Trophoblast cell (in vitro differentiated cells and primary cell): Measurements from ENCODE around the gene SEMA5A.
A peak's percentile ranks its signal among the peaks of the same experiment; 100 is the strongest.

Experiments used
- DNase-seq, 2 donors: peaks; one replicate each; pipeline ENCODE4 v3.0.0-alpha.2; 2016
- H2AFZ ChIP-seq: 2 replicates; pipeline ENCODE4 v1.6.1; 2013; ENCODE audit warnings: low read length, moderate library complexity, mild to moderate bottlenecking; ENCODE audit not compliant: insufficient read depth, poor library complexity
- H2AK5ac ChIP-seq: 2 replicates; pipeline ENCODE4 v1.6.1; 2013; ENCODE audit warnings: mild to moderate bottlenecking, low read length
- H2BK120ac ChIP-seq: 2 replicates; pipeline ENCODE4 v1.6.1; 2013; ENCODE audit warnings: low read length, mild to moderate bottlenecking, moderate library complexity; ENCODE audit not compliant: insufficient read depth, poor library complexity
- H2BK12ac ChIP-seq: 2 replicates; pipeline ENCODE4 v1.6.1; 2013; ENCODE audit warnings: mild to moderate bottlenecking, low read length, moderate library complexity
- H2BK5ac ChIP-seq: 2 replicates; pipeline ENCODE4 v1.6.1; 2013; ENCODE audit warnings: low read length, low read depth, moderate library complexity, mild to moderate bottlenecking; ENCODE audit not compliant: poor library complexity
- H3K14ac ChIP-seq: 2 replicates; pipeline ENCODE4 v1.6.1; 2013; ENCODE audit warnings: mild to moderate bottlenecking, low read length
- H3K18ac ChIP-seq: 2 replicates; pipeline ENCODE4 v1.6.1; 2013; ENCODE audit warnings: mild to moderate bottlenecking, low read length
- H3K23ac ChIP-seq: 2 replicates; pipeline ENCODE4 v1.6.1; 2013; ENCODE audit warnings: low read length
- H3K27ac ChIP-seq: 2 replicates; pipeline ENCODE4 v1.5.1; 2013; ENCODE audit warnings: low read depth, mild to moderate bottlenecking, inconsistent platforms, low read length, moderate library complexity
- H3K27me3 ChIP-seq: 2 replicates; pipeline ENCODE4 v1.6.1; 2013; ENCODE audit warnings: inconsistent platforms, mild to moderate bottlenecking, low read length, moderate library complexity; ENCODE audit not compliant: insufficient read depth
- H3K36me3 ChIP-seq, 2 experiments: 1 replicate in 1 of 2; 2 replicates in 1 of 2; pipeline ENCODE4 v1.6.1; 2013; ENCODE audit warnings: low read length in 2 of 2, mild to moderate bottlenecking in 2 of 2, moderate library complexity in 1 of 2; ENCODE audit not compliant: insufficient read depth in 2 of 2, control insufficient read depth in 1 of 2
- H3K4ac ChIP-seq: 2 replicates; pipeline ENCODE4 v1.6.1; 2013; ENCODE audit warnings: low read depth, mild to moderate bottlenecking, low read length, moderate library complexity
- H3K4me1 ChIP-seq, 2 experiments: 1 replicate in 1 of 2; 2 replicates in 1 of 2; pipeline ENCODE4 v1.6.1; 2013; ENCODE audit warnings: low read length in 2 of 2, mild to moderate bottlenecking in 2 of 2, moderate library complexity in 1 of 2; ENCODE audit not compliant: insufficient read depth in 2 of 2, control insufficient read depth in 1 of 2
- H3K4me2 ChIP-seq: 2 replicates; pipeline ENCODE4 v1.6.1; 2013; ENCODE audit warnings: inconsistent platforms, mild to moderate bottlenecking, low read length, moderate library complexity
- H3K4me3 ChIP-seq: 2 replicates; pipeline ENCODE4 v1.5.1; 2013; ENCODE audit warnings: mild to moderate bottlenecking, low read depth, low read length, inconsistent platforms
- H3K79me1 ChIP-seq: one replicate; pipeline ENCODE4 v1.6.1; 2013; ENCODE audit warnings: low read length
- H3K79me2 ChIP-seq: 2 replicates; pipeline ENCODE4 v1.6.1; 2013; ENCODE audit warnings: low read length, mild to moderate bottlenecking; ENCODE audit not compliant: control insufficient read depth, insufficient read depth, poor library complexity
- H3K9ac ChIP-seq: 2 replicates; pipeline ENCODE4 v1.6.1; 2013; ENCODE audit warnings: mild to moderate bottlenecking, low read length
- H3K9me3 ChIP-seq: 2 replicates; pipeline ENCODE4 v1.6.1; 2013; ENCODE audit warnings: low read depth, mild to moderate bottlenecking, control low read depth, inconsistent platforms, low read length; ENCODE audit not compliant: insufficient read depth
- H4K12ac ChIP-seq: 2 replicates; pipeline ENCODE4 v1.6.1; 2013; ENCODE audit warnings: low read depth, mild to moderate bottlenecking, low read length, moderate library complexity
- H4K8ac ChIP-seq: 2 replicates; pipeline ENCODE4 v1.6.1; 2013; ENCODE audit warnings: low read depth, mild to moderate bottlenecking, low read length, moderate library complexity
- H4K91ac ChIP-seq: one replicate; pipeline ENCODE4 v1.6.1; 2013; ENCODE audit warnings: low read depth, mild to moderate bottlenecking, low read length, moderate library complexity
- WGBS: extraction: QIAGEN DNeasy Blood & Tissue Kit; methylation state at CpG from one replicate; pipeline ENCODE4 v1.1.7; 2013; ENCODE audit warnings: missing lambda C conversion rate; ENCODE audit not compliant: insufficient read length, insufficient coverage; ENCODE audit errors: extremely low coverage; 5-methylcytosine and 5-hydroxymethylcytosine counted together

SEMA5A gene

DNA sequence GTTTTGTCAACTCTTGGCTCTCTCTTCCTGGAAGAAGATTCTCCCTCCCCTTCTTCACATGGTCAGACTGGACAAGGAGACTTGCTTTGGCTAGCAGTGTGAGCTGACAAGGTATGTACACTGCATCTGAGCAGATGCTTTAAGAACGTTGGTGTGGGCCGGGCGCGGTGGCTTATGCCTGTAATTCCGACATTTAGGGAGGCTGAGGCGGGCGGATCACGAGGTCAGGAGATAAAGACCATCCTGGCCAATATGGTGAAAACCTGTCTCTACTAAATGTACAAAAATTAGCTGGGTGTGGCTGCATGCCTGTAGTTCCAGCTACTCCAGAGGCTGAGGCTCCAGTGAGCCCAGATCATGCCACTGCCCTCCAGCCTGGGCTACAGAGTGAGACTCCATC, 26.4 kb upstream of the SEMA5A start:
- Histone ChIP-seq H3K79me1 (no peaks in the 10 kb centered on the region), H3K23ac (no peak overlapping the region), H4K8ac (no peak overlapping the region), H2BK120ac (no peak overlapping the region), H3K79me2 (no peaks in the 10 kb centered on the region), H3K27ac (no peak overlapping the region), H2AK5ac (no peak overlapping the region), H4K91ac (no peak overlapping the region), H3K9me3 (no peaks in the 10 kb centered on the region), H3K36me3 (no peaks in the 10 kb centered on the region), H3K9ac (no peak overlapping the region), H4K12ac (no peak overlapping the region), H3K14ac (no peak overlapping the region), H3K27me3 (no peaks in the 10 kb centered on the region), H3K18ac (no peak overlapping the region), H3K4me1 (no peaks in the 10 kb centered on the region), H2BK5ac (no peak overlapping the region), H3K4me2 (no peak overlapping the region), H2BK12ac (no peak overlapping the region), H3K4ac (no peak overlapping the region), H3K4me3 (no peak overlapping the region), H2AFZ (no peak overlapping the region)
- WGBS, result no CpG with 5 or more reads among the region's 8 CpGs
- peak; percentile 40 to 61 for DNase-seq

DNA sequence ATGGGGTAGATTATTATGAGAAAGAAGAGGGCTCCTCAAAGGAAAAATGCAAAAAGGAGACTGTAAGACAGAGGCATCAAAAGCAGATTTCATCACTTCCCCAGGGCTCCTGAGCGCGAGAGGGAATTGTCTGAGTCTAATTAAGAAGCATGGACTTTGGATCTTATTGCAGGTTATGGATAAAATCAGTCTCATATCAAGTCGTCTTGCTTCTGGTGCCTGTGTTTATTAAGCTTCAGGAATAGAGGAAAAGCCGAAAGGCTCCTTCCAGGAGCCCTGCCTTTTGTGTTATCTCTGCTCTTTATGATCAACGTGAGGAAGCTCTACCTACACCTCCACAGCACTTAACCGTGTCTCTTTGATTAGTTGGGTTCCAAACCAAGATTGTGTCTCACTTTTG, 25.0 kb upstream of the SEMA5A start:
- no CpG with 5 or more reads among the region's 6 CpGs for WGBS
- no peak overlapping the region for H3K27ac ChIP-seq
- no peaks in the 10 kb centered on the region for H3K79me1 ChIP-seq
- no peak overlapping the region for H2BK5ac ChIP-seq
- no peak overlapping the region for H3K4me3 ChIP-seq
- H2AK5ac ChIP-seq, result no peak overlapping the region
- H3K9me3 ChIP-seq, result no peaks in the 10 kb centered on the region
- no peak overlapping the region for H2BK12ac ChIP-seq
- no peak overlapping the region for H4K8ac ChIP-seq
- no peak overlapping the region for H3K14ac ChIP-seq
- H3K23ac ChIP-seq, result no peak overlapping the region
- H3K4me2 ChIP-seq, result no peak overlapping the region
- no peaks in the 10 kb centered on the region for H3K27me3 ChIP-seq
- H4K91ac ChIP-seq, result no peak overlapping the region
- H3K4me1 ChIP-seq, result no peaks in the 10 kb centered on the region
- no peak overlapping the region for H4K12ac ChIP-seq
- H2BK120ac ChIP-seq, result no peak overlapping the region
- no peak overlapping the region for H3K18ac ChIP-seq
- H3K36me3 ChIP-seq, result no peaks in the 10 kb centered on the region
- H3K79me2 ChIP-seq, result no peaks in the 10 kb centered on the region
- H3K9ac ChIP-seq, result no peak overlapping the region
- no peak overlapping the region for H3K4ac ChIP-seq
- no peak overlapping the region for H2AFZ ChIP-seq
- DNase-seq, result no peak

DNA sequence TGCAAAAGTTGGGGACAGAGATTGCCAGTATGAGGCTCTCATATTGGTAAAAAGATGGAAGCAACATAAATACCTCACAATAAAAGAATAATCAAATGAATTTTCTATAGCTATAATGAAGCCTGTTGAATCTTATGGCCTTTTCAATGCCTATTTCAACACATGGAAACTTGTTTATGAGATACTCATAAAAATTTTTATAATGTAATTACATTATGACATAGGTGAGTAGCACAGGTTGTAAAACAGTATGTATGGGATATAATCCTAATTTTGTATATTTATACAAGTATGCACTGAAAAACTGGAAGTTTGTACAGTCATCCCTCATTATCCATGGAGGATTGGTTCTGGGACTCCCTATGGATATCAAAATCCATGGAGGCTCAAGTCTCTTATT, 21.2 kb upstream of the SEMA5A start:
- H3K79me2 ChIP-seq, result no peaks in the 10 kb centered on the region
- no peaks in the 10 kb centered on the region for H3K27me3 ChIP-seq
- no peak overlapping the region for H3K23ac ChIP-seq
- H4K91ac ChIP-seq, result no peak overlapping the region
- no peaks in the 10 kb centered on the region for H3K9me3 ChIP-seq
- no peak overlapping the region for H4K12ac ChIP-seq
- no peak overlapping the region for H3K4me3 ChIP-seq
- H3K14ac ChIP-seq, result no peak overlapping the region
- no peak overlapping the region for H2BK12ac ChIP-seq
- H2BK5ac ChIP-seq, result no peak overlapping the region
- no peaks in the 10 kb centered on the region for H3K79me1 ChIP-seq
- no peak overlapping the region for H3K4ac ChIP-seq
- H3K9ac ChIP-seq, result no peak overlapping the region
- DNase-seq, result no peak
- no peak overlapping the region for H3K18ac ChIP-seq
- no peak overlapping the region for H4K8ac ChIP-seq
- no peak overlapping the region for H3K27ac ChIP-seq
- H2AK5ac ChIP-seq, result no peak overlapping the region
- peaks cover 0 to 2% of the 10 kb centered on the region in 2 experiments for H3K4me1 ChIP-seq
- no peaks in the 10 kb centered on the region for H3K36me3 ChIP-seq
- H2AFZ ChIP-seq, result no peak overlapping the region
- no peak overlapping the region for H3K4me2 ChIP-seq
- H2BK120ac ChIP-seq, result no peak overlapping the region

DNA sequence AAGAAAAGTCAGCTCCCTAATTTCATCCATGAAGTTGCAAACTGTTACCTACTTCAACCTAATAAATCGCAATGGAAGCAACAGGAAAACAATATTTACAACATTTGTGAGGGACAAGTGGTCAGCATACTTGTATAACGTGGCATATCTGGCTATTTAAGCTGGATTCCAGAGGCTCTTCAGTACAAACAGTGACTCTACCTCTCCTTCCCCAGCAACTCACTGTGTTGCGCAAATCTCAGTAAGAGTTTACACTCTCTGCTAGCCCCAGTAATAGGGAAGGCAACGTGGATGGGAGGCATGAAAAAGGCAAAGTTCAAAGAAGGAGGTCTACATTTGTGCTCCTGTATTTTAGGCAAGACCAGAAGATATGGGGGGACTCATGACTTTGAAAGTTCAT, 18.9 kb upstream of the SEMA5A start:
- no peak overlapping the region for H3K18ac ChIP-seq
- no peak overlapping the region for H2BK120ac ChIP-seq
- no peak overlapping the region for H3K4ac ChIP-seq
- no CpG with 5 or more reads among the region's 4 CpGs for WGBS
- H3K4me3 ChIP-seq, result no peak overlapping the region
- H2BK5ac ChIP-seq, result no peak overlapping the region
- no peak overlapping the region for H4K91ac ChIP-seq
- H4K12ac ChIP-seq, result no peak overlapping the region
- H3K27ac ChIP-seq, result no peak overlapping the region
- no peaks in the 10 kb centered on the region for H3K79me1 ChIP-seq
- no peak overlapping the region for H3K14ac ChIP-seq
- H3K27me3 ChIP-seq, result no peaks in the 10 kb centered on the region
- no peak overlapping the region for H3K4me2 ChIP-seq
- no peaks in the 10 kb centered on the region for H3K36me3 ChIP-seq
- H3K4me1 ChIP-seq, result peaks cover 0 to 3% of the 10 kb centered on the region in 2 experiments
- no peak overlapping the region for H2AFZ ChIP-seq
- no peaks in the 10 kb centered on the region for H3K9me3 ChIP-seq
- no peak overlapping the region for H2BK12ac ChIP-seq
- no peaks in the 10 kb centered on the region for H3K79me2 ChIP-seq
- H4K8ac ChIP-seq, result no peak overlapping the region
- H2AK5ac ChIP-seq, result no peak overlapping the region
- H3K23ac ChIP-seq, result no peak overlapping the region
- H3K9ac ChIP-seq, result no peak overlapping the region
- DNase-seq, result no peak
